Suprapubic skin (tissue), 4 donors: ENCODE measurements around the gene NMRK1.

ENCODE experiments used
- CTCF ChIP-seq, 2 donors: fragments of 200-600 bp in 1 of 2; fragments of 450-650 bp in 1 of 2; sonication (generic) in 1 of 2; IDR thresholded peaks; one replicate each; pipeline ENCODE4 v1.5.1; 2016 to 2019; ENCODE audit warnings: antibody characterized with exemption in 2 of 2, mild to moderate bottlenecking in 1 of 2, moderate library complexity in 1 of 2
- EP300 ChIP-seq: sonication (generic); formaldehyde crosslinking; IDR thresholded peaks from one replicate; pipeline ENCODE4 v1.6.1; 2017; ENCODE audit warnings: antibody characterized with exemption
- POLR2AphosphoS5 ChIP-seq, 3 donors: sonication (generic); formaldehyde crosslinking; IDR thresholded peaks; one replicate each; pipeline ENCODE4 v1.6.1; 2017; ENCODE audit warnings: antibody characterized with exemption in 3 of 3

- no peak for TF ChIP-seq CTCF (IDR thresholded peaks at IDR 0.05)
- TF ChIP-seq EP300: no peak
- TF ChIP-seq POLR2AphosphoS5 (IDR thresholded peaks at IDR 0.05): no peak
Observed at GRCh38 chr9:75096796-75097195, 8.8 kb upstream of the NMRK1 start.
